ENCODE data around the gene SSTR3.

SSTR3 gene

GRCh38 chr22:37242395-37242918, 30.2 kb upstream of the SSTR3 start:
- CTCF ChIA-PET = interaction anchor here (0.7 kb wide), 1 partner anchor 45 kb away, joined by 3 read pairs; no protein-coding TSS in a partner anchor
- no peak for DNase-seq (ENCODE audit: extremely low spot score)
- TF ChIP-seq ZNF384 (IDR thresholded peaks at IDR 0.05) = no peak
- no peak for TF ChIP-seq L3MBTL2 (conservative IDR thresholded peaks at IDR 0.05)
- TF ChIP-seq FOXK2 (IDR thresholded peaks at IDR 0.05) = no peak
- no peak for TF ChIP-seq BHLHE40 (IDR thresholded peaks at IDR 0.05; ENCODE audit: borderline replicate concordance)
- TF ChIP-seq ARNT (IDR thresholded peaks at IDR 0.05) = no peak
- no peak for TF ChIP-seq FOXM1 (IDR thresholded peaks at IDR 0.05; ENCODE audit: borderline replicate concordance)
- no peak for TF ChIP-seq FOXA1 (IDR thresholded peaks at IDR 0.05)
- TF ChIP-seq SUZ12 (IDR thresholded peaks at IDR 0.05) = no peak
- no peak for TF ChIP-seq NFRKB (IDR thresholded peaks at IDR 0.05)
- TF ChIP-seq LEF1 (IDR thresholded peaks at IDR 0.05; ENCODE audit: borderline replicate concordance) = no peak
- no peak for TF ChIP-seq HDGF (IDR thresholded peaks at IDR 0.05; ENCODE audit: borderline replicate concordance)
- TF ChIP-seq ELF4 (IDR thresholded peaks at IDR 0.05) = no peak
- TF ChIP-seq SP1 (IDR thresholded peaks at IDR 0.05) = no peak
- TF ChIP-seq TARDBP (IDR thresholded peaks at IDR 0.05) = no peak
- no peak for TF ChIP-seq CTBP1 (IDR thresholded peaks at IDR 0.05; ENCODE audit: borderline replicate concordance)
- TF ChIP-seq PKNOX1 (IDR thresholded peaks at IDR 0.05) = no peak
- POLR2A ChIA-PET = no interaction called here

GRCh38 chr22:37241351-37242142, 29.3 kb upstream of the SSTR3 start:
- CTCF ChIA-PET = interaction anchor here (0.7 kb wide), 1 partner anchor 44 kb away, joined by 3 read pairs; no protein-coding TSS in a partner anchor

GRCh38 chr22:37240941-37241320, 28.7 kb upstream of the SSTR3 start:
- no peak for DNase-seq (ENCODE audit: extremely low spot score)
- ChIA-PET POLR2A (no interaction called here), CTCF (no interaction called here)
- TF ChIP-seq BHLHE40 (IDR thresholded peaks at IDR 0.05; ENCODE audit: borderline replicate concordance) (no peak), FOXM1 (IDR thresholded peaks at IDR 0.05; ENCODE audit: borderline replicate concordance) (no peak), ZNF384 (IDR thresholded peaks at IDR 0.05) (no peak), ARNT (IDR thresholded peaks at IDR 0.05) (no peak), HDGF (IDR thresholded peaks at IDR 0.05; ENCODE audit: borderline replicate concordance) (no peak), ELF4 (IDR thresholded peaks at IDR 0.05) (no peak), FOXA1 (IDR thresholded peaks at IDR 0.05) (no peak)

More at GRCh38 chr22:37241351-37242142, 29.3 kb upstream of the SSTR3 start:
- POLR2A ChIA-PET = no interaction called here
- TF ChIP-seq BHLHE40 (IDR thresholded peaks at IDR 0.05; ENCODE audit: borderline replicate concordance) = no peak
- TF ChIP-seq L3MBTL2 (conservative IDR thresholded peaks at IDR 0.05) = no peak
- TF ChIP-seq FOXM1 (IDR thresholded peaks at IDR 0.05; ENCODE audit: borderline replicate concordance) = no peak
- no peak for TF ChIP-seq TARDBP (IDR thresholded peaks at IDR 0.05)
- no peak for TF ChIP-seq CTBP1 (IDR thresholded peaks at IDR 0.05; ENCODE audit: borderline replicate concordance)
- no peak for TF ChIP-seq ELF4 (IDR thresholded peaks at IDR 0.05)
- TF ChIP-seq HDGF (IDR thresholded peaks at IDR 0.05; ENCODE audit: borderline replicate concordance) = no peak
- no peak for TF ChIP-seq FOXA1 (IDR thresholded peaks at IDR 0.05)
- DNase-seq (ENCODE audit: extremely low spot score) = no peak

GRCh38 chr22:37240240-37240940, 28.1 kb upstream of the SSTR3 start:
- POLR2A ChIA-PET = no interaction called here
- CTCF ChIA-PET = no interaction called here
- TF ChIP-seq FOXM1 (IDR thresholded peaks at IDR 0.05; ENCODE audit: borderline replicate concordance) = no peak
- TF ChIP-seq FOXK2 (IDR thresholded peaks at IDR 0.05) = no peak
- TF ChIP-seq FOXA1 (IDR thresholded peaks at IDR 0.05) = no peak
- no peak for DNase-seq (ENCODE audit: extremely low spot score)

GRCh38 chr22:37239336-37240239, 27.3 kb upstream of the SSTR3 start:
- ChIA-PET POLR2A (interaction anchor here (0.9 kb wide), 1 partner anchor 73 kb away, joined by 3 read pairs; no protein-coding TSS in a partner anchor), CTCF (interaction anchor here (1.2 kb wide), 1 partner anchor 8 kb away, joined by 3 read pairs; no protein-coding TSS in a partner anchor)
- no peak for DNase-seq (ENCODE audit: extremely low spot score)
- TF ChIP-seq SP1 (IDR thresholded peaks at IDR 0.05) (no peak), SUZ12 (IDR thresholded peaks at IDR 0.05) (no peak), FOXK2 (IDR thresholded peaks at IDR 0.05) (no peak)

- no peak for TF ChIP-seq CTBP1 (IDR thresholded peaks at IDR 0.05; ENCODE audit: borderline replicate concordance)
- TF ChIP-seq ARNT (IDR thresholded peaks at IDR 0.05) = no peak
- no peak for TF ChIP-seq LEF1 (IDR thresholded peaks at IDR 0.05; ENCODE audit: borderline replicate concordance)
- no peak for TF ChIP-seq FOXM1 (IDR thresholded peaks at IDR 0.05; ENCODE audit: borderline replicate concordance)
- no peak for TF ChIP-seq L3MBTL2 (conservative IDR thresholded peaks at IDR 0.05)
- TF ChIP-seq TARDBP (IDR thresholded peaks at IDR 0.05) = no peak
- no peak for TF ChIP-seq ELF4 (IDR thresholded peaks at IDR 0.05)
- TF ChIP-seq NFRKB (IDR thresholded peaks at IDR 0.05) = no peak
- no peak for TF ChIP-seq PKNOX1 (IDR thresholded peaks at IDR 0.05)
- ChIA-PET CTCF (interaction anchor here (0.6 to 1.2 kb wide), 4 partner anchors 10 to 692 kb away, joined by 3 to 5 read pairs (median 3); no protein-coding TSS in a partner anchor), POLR2A (interaction anchor here (0.5 kb wide), 1 partner anchor 152 kb away, joined by 3 read pairs; no protein-coding TSS in a partner anchor)
- no peak for DNase-seq (ENCODE audit: extremely low spot score)
These were observed 25.3 kb upstream of the SSTR3 start for GRCh38 chr22:37237371-37238268.
